ENCODE results near the gene MUC5AC. TPM values are rescaled to one million over a fixed set of nuclear protein-coding genes. Genes with fewer than 3 reads are reported as not detected.
"Not testable (repeated sequence)": the region's sequence is repeated elsewhere in the genome, so short reads cannot be mapped to it uniquely, and the experiment has no call there.

The MUC5AC gene
- total RNA-seq, 2 experiments from 2014 or later, result not detected

- DNase-seq, result no peak
- ChIA-PET POLR2A (no interaction called here), CTCF (no interaction called here)
- no peaks in the 10 kb centered on the region for H3K9me3 Mint-ChIP-seq
- H3K4me1 Mint-ChIP-seq, result no peaks in the 10 kb centered on the region
- no peaks in the 10 kb centered on the region for H3K36me3 Mint-ChIP-seq (ENCODE audit: low read depth)
- no peak overlapping the region for H3K4me3 Mint-ChIP-seq
- H3K27ac Mint-ChIP-seq, result no peak overlapping the region
- no peaks in the 10 kb centered on the region for H3K27me3 Mint-ChIP-seq
Observed at GRCh38 chr11:1158681-1159487, 1.1 kb downstream of the MUC5AC start.

GRCh38 chr11:1159488-1160220 is 1.9 kb downstream of the MUC5AC start:
- DNase-seq, result not testable (repeated sequence)

GRCh38 chr11:1160231-1161101 is 2.7 kb downstream of the MUC5AC start:
- H3K4me3 Mint-ChIP-seq, result no peak overlapping the region
- H3K27ac Mint-ChIP-seq, result no peak overlapping the region
- POLR2A ChIA-PET, result no interaction called here
- CTCF ChIA-PET, result no interaction called here
- no peak for DNase-seq
- H3K27me3 Mint-ChIP-seq, result no peaks in the 10 kb centered on the region
- no peaks in the 10 kb centered on the region for H3K9me3 Mint-ChIP-seq
- no peaks in the 10 kb centered on the region for H3K36me3 Mint-ChIP-seq (ENCODE audit: low read depth)
- H3K4me1 Mint-ChIP-seq, result no peaks in the 10 kb centered on the region

More at GRCh38 chr11:1159488-1160220, 1.9 kb downstream of the MUC5AC start:
- H3K27ac Mint-ChIP-seq; CTCF ChIA-PET; H3K27me3 Mint-ChIP-seq; H3K36me3 Mint-ChIP-seq (ENCODE audit: low read depth); H3K4me1 Mint-ChIP-seq; H3K4me3 Mint-ChIP-seq; POLR2A ChIA-PET; H3K9me3 Mint-ChIP-seq: not testable (repeated sequence)

- no peaks in the 10 kb centered on the region for H3K9me3 Mint-ChIP-seq
Observed at GRCh38 chr11:1161410-1162137, 3.8 kb downstream of the MUC5AC start.

GRCh38 chr11:1162138-1162475 is 4.4 kb downstream of the MUC5AC start:
- H3K9me3 Mint-ChIP-seq, result no peaks in the 10 kb centered on the region
- ChIA-PET POLR2A (no interaction called here), CTCF (interaction anchor here (1.4 kb wide), 1 partner anchor 31 kb away, joined by 3 read pairs; no protein-coding TSS in a partner anchor)
- no peaks in the 10 kb centered on the region for H3K4me1 Mint-ChIP-seq
- no peak overlapping the region for H3K27ac Mint-ChIP-seq
- no peak overlapping the region for H3K4me3 Mint-ChIP-seq
- H3K27me3 Mint-ChIP-seq, result no peaks in the 10 kb centered on the region
- DNase-seq, result no peak
- no peaks in the 10 kb centered on the region for H3K36me3 Mint-ChIP-seq (ENCODE audit: low read depth)

More at GRCh38 chr11:1161410-1162137, 3.8 kb downstream of the MUC5AC start:
- ChIA-PET POLR2A (no interaction called here), CTCF (interaction anchor here (1.4 kb wide), 1 partner anchor 30 kb away, joined by 3 read pairs; no protein-coding TSS in a partner anchor)
- no peaks in the 10 kb centered on the region for H3K27me3 Mint-ChIP-seq
- no peaks in the 10 kb centered on the region for H3K4me1 Mint-ChIP-seq
- no peak for DNase-seq
- no peaks in the 10 kb centered on the region for H3K36me3 Mint-ChIP-seq (ENCODE audit: low read depth)
- no peak overlapping the region for H3K27ac Mint-ChIP-seq
- no peak overlapping the region for H3K4me3 Mint-ChIP-seq

GRCh38 chr11:1162491-1163311 is 4.9 kb downstream of the MUC5AC start:
- no peak overlapping the region for H3K27ac Mint-ChIP-seq
- no peak overlapping the region for H3K4me3 Mint-ChIP-seq
- DNase-seq, result no peak
- CTCF ChIA-PET, result interaction anchor here (1.4 kb wide), 1 partner anchor 32 kb away, joined by 3 read pairs; no protein-coding TSS in a partner anchor
- POLR2A ChIA-PET, result no interaction called here
- no peaks in the 10 kb centered on the region for H3K4me1 Mint-ChIP-seq
- H3K9me3 Mint-ChIP-seq, result no peaks in the 10 kb centered on the region
- H3K27me3 Mint-ChIP-seq, result no peaks in the 10 kb centered on the region
- no peaks in the 10 kb centered on the region for H3K36me3 Mint-ChIP-seq (ENCODE audit: low read depth)

GRCh38 chr11:1163321-1163910 is 5.7 kb downstream of the MUC5AC start:
- ChIA-PET CTCF (no interaction called here), POLR2A (no interaction called here)
- DNase-seq, result no peak
- no peak overlapping the region for H3K4me3 Mint-ChIP-seq
- H3K9me3 Mint-ChIP-seq, result no peaks in the 10 kb centered on the region
- H3K36me3 Mint-ChIP-seq (ENCODE audit: low read depth), result no peaks in the 10 kb centered on the region
- no peaks in the 10 kb centered on the region for H3K27me3 Mint-ChIP-seq
- no peaks in the 10 kb centered on the region for H3K4me1 Mint-ChIP-seq
- no peak overlapping the region for H3K27ac Mint-ChIP-seq

GRCh38 chr11:1163911-1164735 is 6.4 kb downstream of the MUC5AC start:
- no peaks in the 10 kb centered on the region for H3K27me3 Mint-ChIP-seq
- H3K9me3 Mint-ChIP-seq, result no peaks in the 10 kb centered on the region
- H3K4me3 Mint-ChIP-seq, result no peak overlapping the region
- POLR2A ChIA-PET, result no interaction called here
- H3K4me1 Mint-ChIP-seq, result no peaks in the 10 kb centered on the region
- H3K36me3 Mint-ChIP-seq (ENCODE audit: low read depth), result no peaks in the 10 kb centered on the region
- no peak for DNase-seq
- H3K27ac Mint-ChIP-seq, result no peak overlapping the region
- CTCF ChIA-PET, result no interaction called here

GRCh38 chr11:1164779-1165255 is 7.1 kb downstream of the MUC5AC start:
- DNase-seq; H3K27me3 Mint-ChIP-seq; POLR2A ChIA-PET; H3K36me3 Mint-ChIP-seq (ENCODE audit: low read depth); H3K4me1 Mint-ChIP-seq; H3K27ac Mint-ChIP-seq; H3K9me3 Mint-ChIP-seq; H3K4me3 Mint-ChIP-seq: not testable (repeated sequence)
- CTCF ChIA-PET, result interaction anchor here (0.7 kb wide), 1 partner anchor 37 kb away, joined by 3 read pairs; no protein-coding TSS in a partner anchor

GRCh38 chr11:1165256-1166041 is 7.7 kb downstream of the MUC5AC start:
- POLR2A ChIA-PET, result no interaction called here
- CTCF ChIA-PET, result interaction anchor here (0.7 kb wide), 1 partner anchor 38 kb away, joined by 3 read pairs; no protein-coding TSS in a partner anchor
- DNase-seq, result no peak
- no peak overlapping the region for H3K4me3 Mint-ChIP-seq
- H3K4me1 Mint-ChIP-seq, result no peaks in the 10 kb centered on the region
- no peak overlapping the region for H3K27ac Mint-ChIP-seq
- H3K9me3 Mint-ChIP-seq, result no peaks in the 10 kb centered on the region
- no peaks in the 10 kb centered on the region for H3K27me3 Mint-ChIP-seq
- H3K36me3 Mint-ChIP-seq (ENCODE audit: low read depth), result no peaks in the 10 kb centered on the region
